ENCODE measurements around the gene LHFPL2.

The LHFPL2 gene

GRCh38 chr5:78508186-78508765 lies 140.3 kb downstream of the LHFPL2 start:
- DNase-seq = no peak
- in situ Hi-C loops (cut with HindIII; ENCODE audit: low pct_ligation_motif_present, low pct_unique_long_range_greater_than_20kb, low sequenced_read_pairs) = no loop called here

GRCh38 chr5:78507531-78507930 lies 141.0 kb downstream of the LHFPL2 start:
- no peak for DNase-seq
- in situ Hi-C loops (cut with HindIII; ENCODE audit: low pct_ligation_motif_present, low pct_unique_long_range_greater_than_20kb, low sequenced_read_pairs) = no loop called here

- DNase-seq = no peak
- in situ Hi-C loops (cut with HindIII; ENCODE audit: low pct_ligation_motif_present, low pct_unique_long_range_greater_than_20kb, low sequenced_read_pairs) = no loop called here
These were observed 142.1 kb downstream of the LHFPL2 start for GRCh38 chr5:78506261-78507024.

GRCh38 chr5:78505860-78506259 lies 142.7 kb downstream of the LHFPL2 start:
- in situ Hi-C loops (cut with HindIII; ENCODE audit: low pct_ligation_motif_present, low pct_unique_long_range_greater_than_20kb, low sequenced_read_pairs) = no loop called here
- DNase-seq = no peak

GRCh38 chr5:78504704-78505677 lies 143.6 kb downstream of the LHFPL2 start:
- in situ Hi-C loops (cut with HindIII; ENCODE audit: low pct_ligation_motif_present, low pct_unique_long_range_greater_than_20kb, low sequenced_read_pairs) = no loop called here

GRCh38 chr5:78503958-78504653 lies 144.5 kb downstream of the LHFPL2 start:
- in situ Hi-C loops (cut with HindIII; ENCODE audit: low pct_ligation_motif_present, low pct_unique_long_range_greater_than_20kb, low sequenced_read_pairs) = no loop called here
- no peak for DNase-seq

More at GRCh38 chr5:78504704-78505677, 143.6 kb downstream of the LHFPL2 start:
- peak; percentile 75 for DNase-seq

- in situ Hi-C loops (cut with HindIII; ENCODE audit: low pct_ligation_motif_present, low pct_unique_long_range_greater_than_20kb, low sequenced_read_pairs) = no loop called here
- DNase-seq = no peak
These were observed 146.9 kb downstream of the LHFPL2 start for GRCh38 chr5:78501411-78502352.

- no peak for DNase-seq
- in situ Hi-C loops (cut with HindIII; ENCODE audit: low pct_ligation_motif_present, low pct_unique_long_range_greater_than_20kb, low sequenced_read_pairs) = no loop called here
These were observed 147.7 kb downstream of the LHFPL2 start for GRCh38 chr5:78500871-78501270.

GRCh38 chr5:78500028-78500427 lies 148.5 kb downstream of the LHFPL2 start:
- in situ Hi-C loops (cut with HindIII; ENCODE audit: low pct_ligation_motif_present, low pct_unique_long_range_greater_than_20kb, low sequenced_read_pairs) = no loop called here
- no peak for DNase-seq

- in situ Hi-C loops (cut with HindIII; ENCODE audit: low pct_ligation_motif_present, low pct_unique_long_range_greater_than_20kb, low sequenced_read_pairs) = no loop called here
- no peak for DNase-seq
These were observed 149.1 kb downstream of the LHFPL2 start for GRCh38 chr5:78499485-78499884.

- in situ Hi-C loops (cut with HindIII; ENCODE audit: low pct_ligation_motif_present, low pct_unique_long_range_greater_than_20kb, low sequenced_read_pairs) = no loop called here
- DNase-seq = no peak
These were observed 150.7 kb downstream of the LHFPL2 start for GRCh38 chr5:78497573-78498533.

- in situ Hi-C loops (cut with HindIII; ENCODE audit: low pct_ligation_motif_present, low pct_unique_long_range_greater_than_20kb, low sequenced_read_pairs) = no loop called here
- no peak for DNase-seq
These were observed 152.2 kb downstream of the LHFPL2 start for GRCh38 chr5:78496373-78496772.

GRCh38 chr5:78495800-78496199 lies 152.8 kb downstream of the LHFPL2 start:
- in situ Hi-C loops (cut with HindIII; ENCODE audit: low pct_ligation_motif_present, low pct_unique_long_range_greater_than_20kb, low sequenced_read_pairs) = no loop called here
- no peak for DNase-seq

GRCh38 chr5:78492650-78493049 lies 155.9 kb downstream of the LHFPL2 start:
- no peak for DNase-seq
- in situ Hi-C loops (cut with HindIII; ENCODE audit: low pct_ligation_motif_present, low pct_unique_long_range_greater_than_20kb, low sequenced_read_pairs) = no loop called here

GRCh38 chr5:78492224-78492623 lies 156.3 kb downstream of the LHFPL2 start:
- DNase-seq = no peak
- in situ Hi-C loops (cut with HindIII; ENCODE audit: low pct_ligation_motif_present, low pct_unique_long_range_greater_than_20kb, low sequenced_read_pairs) = no loop called here

- no peak for DNase-seq
- in situ Hi-C loops (cut with HindIII; ENCODE audit: low pct_ligation_motif_present, low pct_unique_long_range_greater_than_20kb, low sequenced_read_pairs) = no loop called here
These were observed 157.7 kb downstream of the LHFPL2 start for GRCh38 chr5:78490709-78491485.

Data from ACHN (cell line).